SK-N-SH (cell line): ENCODE results near the gene CYBC1.

Source experiments
- FOXM1 ChIP-seq: IDR thresholded peaks from 2 replicates; pipeline ENCODE4 v1.4.0; 2012; ENCODE audit warnings: low read depth, mild to moderate bottlenecking
- GATA2 ChIP-seq: sonication (generic); formaldehyde crosslinking; IDR thresholded peaks from 2 replicates; pipeline ENCODE4 v1.5.0; 2020; ENCODE audit warnings: mild to moderate bottlenecking, missing genetic modification reagents
- NFIC ChIP-seq: IDR thresholded peaks from 2 replicates; pipeline ENCODE4 v1.4.0; 2012; ENCODE audit warnings: borderline replicate concordance
- RAD21 ChIP-seq: IDR thresholded peaks from 2 replicates; pipeline ENCODE4 v1.6.1; 2012; ENCODE audit warnings: mild to moderate bottlenecking, low read length
- REST ChIP-seq: IDR thresholded peaks from 2 replicates; pipeline ENCODE4 v1.6.1; 2012; ENCODE audit warnings: mild to moderate bottlenecking, low read depth, low read length, moderate library complexity
- SIN3A ChIP-seq: IDR thresholded peaks from 2 replicates; pipeline ENCODE4 v1.6.1; 2012; ENCODE audit warnings: low read depth, mild to moderate bottlenecking, low read length, moderate library complexity, borderline replicate concordance
- TAF1 ChIP-seq: IDR thresholded peaks from 2 replicates; pipeline ENCODE4 v1.6.1; 2012; ENCODE audit warnings: low read depth, mild to moderate bottlenecking, low read length, moderate library complexity, borderline replicate concordance
- TCF12 ChIP-seq: IDR thresholded peaks from 2 replicates; pipeline ENCODE4 v1.4.0; 2012
- TF ChIP-seq, protein P1 (sequence below): fragments of 200-600 bp; sonication (generic); IDR thresholded peaks from 2 replicates; pipeline ENCODE4 v1.6.1; 2017; ENCODE audit warnings: antibody characterized with exemption, mild to moderate bottlenecking, moderate library complexity
- TF ChIP-seq, protein P2 (sequence below): IDR thresholded peaks from 2 replicates; pipeline ENCODE4; 2012

DNA sequence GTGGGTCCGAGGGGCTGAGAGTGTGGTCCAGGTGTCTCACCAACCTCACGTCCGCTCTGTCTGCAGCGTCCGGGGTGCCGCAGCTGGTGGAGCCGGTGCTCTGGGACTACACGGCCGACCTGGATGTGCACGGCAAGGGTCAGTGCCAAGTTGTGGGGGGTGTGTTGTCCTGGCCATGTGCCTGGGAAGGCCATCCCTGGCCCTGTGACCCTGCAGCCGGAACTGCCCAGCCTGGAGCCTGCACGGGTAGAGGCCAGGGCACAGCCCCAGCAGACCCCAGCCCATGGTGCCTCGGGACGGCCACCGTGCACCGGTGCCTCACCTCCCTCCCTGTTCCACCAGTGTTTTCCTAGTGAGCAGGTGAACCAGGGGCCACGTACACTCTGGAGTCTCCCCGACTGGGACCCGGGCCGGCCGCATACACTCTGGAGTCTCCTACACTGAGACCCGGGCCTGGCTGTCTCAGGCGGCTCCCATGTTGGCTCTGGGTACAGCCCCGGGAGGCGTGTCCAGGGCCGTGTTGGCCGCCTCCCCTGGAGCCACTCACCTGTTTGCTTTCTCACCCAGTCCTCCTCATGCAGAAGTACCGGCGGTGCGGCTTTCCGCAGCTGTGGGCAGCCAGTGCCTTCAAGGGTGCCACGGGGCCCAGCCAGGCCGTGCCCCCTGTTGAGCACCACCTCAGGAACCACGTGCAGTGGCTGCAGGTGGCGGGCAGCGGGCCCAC is 13.8 kb downstream of the CYBC1 start:
- TF ChIP-seq, protein P1, sequence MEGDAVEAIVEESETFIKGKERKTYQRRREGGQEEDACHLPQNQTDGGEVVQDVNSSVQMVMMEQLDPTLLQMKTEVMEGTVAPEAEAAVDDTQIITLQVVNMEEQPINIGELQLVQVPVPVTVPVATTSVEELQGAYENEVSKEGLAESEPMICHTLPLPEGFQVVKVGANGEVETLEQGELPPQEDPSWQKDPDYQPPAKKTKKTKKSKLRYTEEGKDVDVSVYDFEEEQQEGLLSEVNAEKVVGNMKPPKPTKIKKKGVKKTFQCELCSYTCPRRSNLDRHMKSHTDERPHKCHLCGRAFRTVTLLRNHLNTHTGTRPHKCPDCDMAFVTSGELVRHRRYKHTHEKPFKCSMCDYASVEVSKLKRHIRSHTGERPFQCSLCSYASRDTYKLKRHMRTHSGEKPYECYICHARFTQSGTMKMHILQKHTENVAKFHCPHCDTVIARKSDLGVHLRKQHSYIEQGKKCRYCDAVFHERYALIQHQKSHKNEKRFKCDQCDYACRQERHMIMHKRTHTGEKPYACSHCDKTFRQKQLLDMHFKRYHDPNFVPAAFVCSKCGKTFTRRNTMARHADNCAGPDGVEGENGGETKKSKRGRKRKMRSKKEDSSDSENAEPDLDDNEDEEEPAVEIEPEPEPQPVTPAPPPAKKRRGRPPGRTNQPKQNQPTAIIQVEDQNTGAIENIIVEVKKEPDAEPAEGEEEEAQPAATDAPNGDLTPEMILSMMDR: no peak
- no peak for TF ChIP-seq REST
- no peak for TF ChIP-seq NFIC
- no peak for TF ChIP-seq TCF12
- no peak for TF ChIP-seq GATA2 (CRISPR knock-in tag)
- no peak for TF ChIP-seq SIN3A
- TF ChIP-seq RAD21: no peak
- no peak for TF ChIP-seq TAF1
- no peak for TF ChIP-seq FOXM1
- TF ChIP-seq, protein P2, sequence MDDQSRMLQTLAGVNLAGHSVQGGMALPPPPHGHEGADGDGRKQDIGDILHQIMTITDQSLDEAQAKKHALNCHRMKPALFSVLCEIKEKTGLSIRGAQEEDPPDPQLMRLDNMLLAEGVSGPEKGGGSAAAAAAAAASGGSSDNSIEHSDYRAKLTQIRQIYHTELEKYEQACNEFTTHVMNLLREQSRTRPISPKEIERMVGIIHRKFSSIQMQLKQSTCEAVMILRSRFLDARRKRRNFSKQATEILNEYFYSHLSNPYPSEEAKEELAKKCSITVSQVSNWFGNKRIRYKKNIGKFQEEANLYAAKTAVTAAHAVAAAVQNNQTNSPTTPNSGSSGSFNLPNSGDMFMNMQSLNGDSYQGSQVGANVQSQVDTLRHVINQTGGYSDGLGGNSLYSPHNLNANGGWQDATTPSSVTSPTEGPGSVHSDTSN: no peak
